ENCODE measurements around the gene SLC6A13. TPM values are rescaled to one million over a fixed set of nuclear protein-coding genes. Genes with fewer than 3 reads are reported as not detected.
A peak's percentile ranks its signal among the peaks of the same experiment; 100 is the strongest.

The SLC6A13 gene
- total RNA-seq (22.8 TPM), polyA plus RNA-seq (ENCODE audit: insufficient read depth, low read depth, low replicate concordance) (161 TPM)
- long read RNA-seq, donor 1, partial matches to known transcripts, result 0 of 6 reads
- long read RNA-seq, donor 1, other reads (novel, unspliced or antisense), result 0 of 6 reads
- long read RNA-seq, donor 2, transcript SLC6A13-202 (2 exons, 1,101 nt), result major isoform, 12 of 16 reads
- long read RNA-seq, donor 2, partial matches to known transcripts, result 0 of 16 reads
- long read RNA-seq, donor 2, other reads (novel, unspliced or antisense), result 0 of 16 reads
- long read RNA-seq, donor 3, transcript SLC6A13-202 (2 exons, 1,101 nt), result major isoform, 6 of 9 reads
- long read RNA-seq, donor 3, partial matches to known transcripts, result 0 of 9 reads
- long read RNA-seq, donor 3, other reads (novel, unspliced or antisense), result 0 of 9 reads
- long read RNA-seq, donor 4, partial matches to known transcripts, result 5 of 10 reads
- long read RNA-seq, donor 4, other reads (novel, unspliced or antisense), result 0 of 10 reads
- long read RNA-seq, donor 5, partial matches to known transcripts, result 0 of 1 reads
- long read RNA-seq, donor 5, other reads (novel, unspliced or antisense), result 0 of 1 reads
- long read RNA-seq, donor 6, transcript SLC6A13-202 (2 exons, 1,101 nt), result major isoform, 13 of 13 reads
- long read RNA-seq, donor 6, partial matches to known transcripts, result 0 of 13 reads
- long read RNA-seq, donor 6, other reads (novel, unspliced or antisense), result 0 of 13 reads
- long read RNA-seq, donor 7, partial matches to known transcripts, result 2 of 11 reads
- long read RNA-seq, donor 7, other reads (novel, unspliced or antisense), result 5 of 11 reads
- long read RNA-seq, donor 8, partial matches to known transcripts, result 0 of 1 reads
- long read RNA-seq, donor 8, other reads (novel, unspliced or antisense), result 0 of 1 reads
- long read RNA-seq, donor 9, transcript SLC6A13-202 (2 exons, 1,101 nt), result major isoform, 9 of 10 reads
- long read RNA-seq, donor 9, partial matches to known transcripts, result 0 of 10 reads
- long read RNA-seq, donor 9, other reads (novel, unspliced or antisense), result 0 of 10 reads
- long read RNA-seq, donor 10, transcript SLC6A13-202 (2 exons, 1,101 nt), result major isoform, 5 of 6 reads
- long read RNA-seq, donor 10, partial matches to known transcripts, result 0 of 6 reads
- long read RNA-seq, donor 10, other reads (novel, unspliced or antisense), result 0 of 6 reads

- intact Hi-C loops (cut with DNase I), result no loop called here
- peak within 1 kb of the TSS; percentile 53 to 73 (median 71) for H3K4me3 ChIP-seq (ENCODE audit: low read length in 3 of 3)
Observed at GRCh38 chr12:262817-263216, at the start of gene SLC6A13. TSS of gene SLC6A13 (minus strand) at chr12:262836. CDS start at chr12:260052, 2,784 bp downstream.

GRCh38 chr12:308511-308910 is 45.9 kb upstream of the SLC6A13 start:
- Histone ChIP-seq H3K9me3 (ENCODE audit: control insufficient read depth in 2 of 3, insufficient read depth in 1 of 3, low read length in 3 of 3) (no peaks in the 10 kb centered on the region), H3K27ac (ENCODE audit: low read depth in 2 of 2, low read length in 2 of 2) (no peak overlapping the region), H3K4me1 (ENCODE audit: control insufficient read depth in 2 of 3, insufficient read depth in 2 of 3, low read depth in 1 of 3, low read length in 3 of 3) (no peaks in the 10 kb centered on the region), H3K9ac (ENCODE audit: low read length in 3 of 3) (no peak overlapping the region), H3K27me3 (ENCODE audit: control insufficient read depth, insufficient read depth, low read length) (no peaks in the 10 kb centered on the region), H3K36me3 (ENCODE audit: control insufficient read depth in 2 of 3, insufficient read depth in 3 of 3, low read length in 3 of 3) (peaks cover 21 to 57% (median 31%) of the 10 kb centered on the region in 3 donors), H3K4me3 (ENCODE audit: low read length in 3 of 3) (no peak overlapping the region)
- TF ChIP-seq CTCF (IDR thresholded peaks at IDR 0.05; ENCODE audit: borderline replicate concordance, extremely low read depth, insufficient read depth), result no peak
- intact Hi-C loops (cut with DNase I), result no loop called here
- peak in 2 of 5 donors; percentile 1 to 11 for DNase-seq
- FAIRE-seq, result no peak

More at GRCh38 chr12:262817-263216, at the start of gene SLC6A13:
- Histone ChIP-seq H3K36me3 (ENCODE audit: control insufficient read depth in 2 of 3, insufficient read depth in 3 of 3, low read length in 3 of 3) (no peaks in the 10 kb centered on the region), H3K4me1 (ENCODE audit: control insufficient read depth in 2 of 3, insufficient read depth in 2 of 3, low read depth in 1 of 3, low read length in 3 of 3) (peaks cover 0 to 3% (median 0%) of the 10 kb centered on the region in 3 donors), H3K9ac (ENCODE audit: low read length in 3 of 3) (peak within 1 kb of the TSS; percentile 5 to 43 (median 10)), H3K27me3 (ENCODE audit: control insufficient read depth, insufficient read depth, low read length) (no peaks in the 10 kb centered on the region), H3K27ac (ENCODE audit: low read depth in 2 of 2, low read length in 2 of 2) (peak within 1 kb of the TSS; percentile 35 to 59), H3K9me3 (ENCODE audit: control insufficient read depth in 2 of 3, insufficient read depth in 1 of 3, low read length in 3 of 3) (no peaks in the 10 kb centered on the region)
- FAIRE-seq, result no peak
- peak; percentile 85 to 94 (median 93) for DNase-seq
- no peak for TF ChIP-seq CTCF (IDR thresholded peaks at IDR 0.05; ENCODE audit: borderline replicate concordance, extremely low read depth, insufficient read depth)

GRCh38 chr12:307406-307805 is 44.8 kb upstream of the SLC6A13 start:
- no peak overlapping the region for H3K9ac ChIP-seq (ENCODE audit: low read length in 3 of 3)
- H3K27me3 ChIP-seq (ENCODE audit: control insufficient read depth, insufficient read depth, low read length), result no peaks in the 10 kb centered on the region
- intact Hi-C loops (cut with DNase I), result no loop called here
- no peak overlapping the region for H3K27ac ChIP-seq (ENCODE audit: low read depth in 2 of 2, low read length in 2 of 2)
- no peak for FAIRE-seq
- no peak for TF ChIP-seq CTCF (IDR thresholded peaks at IDR 0.05; ENCODE audit: borderline replicate concordance, extremely low read depth, insufficient read depth)
- H3K4me1 ChIP-seq (ENCODE audit: control insufficient read depth in 2 of 3, insufficient read depth in 2 of 3, low read depth in 1 of 3, low read length in 3 of 3), result no peaks in the 10 kb centered on the region
- H3K9me3 ChIP-seq (ENCODE audit: control insufficient read depth in 2 of 3, insufficient read depth in 1 of 3, low read length in 3 of 3), result no peaks in the 10 kb centered on the region
- peaks cover 21 to 50% (median 28%) of the 10 kb centered on the region in 3 donors for H3K36me3 ChIP-seq (ENCODE audit: control insufficient read depth in 2 of 3, insufficient read depth in 3 of 3, low read length in 3 of 3)
- H3K4me3 ChIP-seq (ENCODE audit: low read length in 3 of 3), result no peak overlapping the region
- DNase-seq, result no peak
